GM21737 (cell line): ENCODE measurements around the gene OR8A1.

Source experiments
- ATAC-seq: cut with Tn5 transposase; IDR thresholded peaks from one replicate; pipeline ENCODE4 v1.9.1; 2021; ENCODE audit warnings: mild to moderate bottlenecking, moderate library complexity; ENCODE audit not compliant: unreplicated experiment

Gene OR8A1

DNA sequence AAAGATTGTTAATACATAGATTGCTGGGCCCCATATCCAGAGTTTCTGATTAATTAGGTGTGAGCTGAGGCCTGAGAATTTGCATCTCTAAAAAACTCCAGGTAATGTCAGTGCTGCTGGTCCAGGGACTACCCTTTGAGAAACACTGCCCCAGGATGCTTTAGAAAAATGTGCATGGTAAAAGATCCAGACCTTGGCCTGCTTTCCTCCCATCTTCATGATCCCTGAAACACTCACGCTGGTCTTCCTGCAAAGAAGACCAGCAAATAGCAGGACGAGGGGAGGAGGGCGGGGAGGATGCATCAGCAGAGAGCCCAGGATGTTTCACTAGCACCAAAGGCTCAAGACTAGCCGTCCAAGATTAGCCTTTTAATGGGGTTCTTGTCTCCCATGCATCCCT is at the start of gene OR8A1:
Gene OR8A1, plus strand, starts transcription at position 301 of the 400 bp plus-strand sequence. CDS start 123 bp downstream, outside the sequence.
- no peak for ATAC-seq

- no peak for ATAC-seq
Observed at GRCh38 chr11:124520550-124520854, 49.3 kb upstream of the OR8A1 start.

GRCh38 chr11:124533626-124534025 is 36.2 kb upstream of the OR8A1 start:
- ATAC-seq: no peak

DNA sequence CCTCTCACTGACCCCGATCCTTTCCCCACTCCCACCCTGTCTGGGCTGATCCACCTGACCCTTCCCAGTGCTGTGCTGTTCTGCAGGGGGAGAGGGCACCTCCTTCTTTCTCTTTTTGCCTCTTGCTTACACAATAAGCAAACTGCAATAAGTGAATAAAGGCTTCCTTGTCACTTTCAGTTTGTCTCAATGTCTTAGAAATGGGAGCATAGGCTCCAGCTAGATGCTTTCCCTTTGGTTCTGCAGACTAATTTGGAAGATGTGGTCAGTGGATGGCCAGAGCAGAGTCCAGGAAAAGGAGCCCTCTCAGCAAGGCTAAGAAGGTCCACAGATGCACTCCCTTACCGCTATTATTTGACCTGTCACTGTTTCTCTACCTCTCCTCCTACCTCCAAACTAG is 35.7 kb upstream of the OR8A1 start:
- no peak for ATAC-seq

DNA sequence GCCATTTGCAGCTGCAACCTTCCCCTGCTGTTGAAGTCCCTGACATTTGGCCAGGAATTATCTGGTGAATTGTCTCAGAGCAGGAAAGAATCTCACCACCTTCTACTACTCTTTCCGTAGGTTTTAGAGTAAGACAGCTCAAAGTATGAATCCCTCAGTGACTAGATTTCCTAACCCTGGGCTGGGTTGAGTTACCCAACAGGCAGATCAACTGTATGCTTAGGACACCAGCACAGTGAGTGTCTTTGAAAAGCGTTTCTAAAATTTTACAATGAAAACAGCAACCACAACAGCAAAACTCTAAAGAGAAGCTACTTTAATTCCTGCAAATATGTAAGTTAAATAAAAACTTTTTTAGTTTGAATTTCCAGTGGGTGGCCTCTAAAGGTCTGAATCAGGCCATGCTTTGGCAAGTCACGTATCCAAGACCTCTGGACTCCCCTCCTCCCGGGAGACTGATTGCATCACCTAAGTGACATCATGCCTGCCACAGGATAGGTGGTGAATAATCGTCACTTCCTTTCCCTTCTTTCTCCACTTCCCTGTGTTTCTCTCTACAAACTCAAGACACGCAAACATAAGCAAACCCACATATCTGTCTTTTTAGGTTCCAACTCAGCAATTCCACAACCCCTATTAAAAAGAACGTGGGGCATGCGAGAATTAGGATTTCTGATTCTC is 34.1 kb upstream of the OR8A1 start:
- no peak for ATAC-seq

GRCh38 chr11:124536520-124536919 is 33.3 kb upstream of the OR8A1 start:
- no peak for ATAC-seq

DNA sequence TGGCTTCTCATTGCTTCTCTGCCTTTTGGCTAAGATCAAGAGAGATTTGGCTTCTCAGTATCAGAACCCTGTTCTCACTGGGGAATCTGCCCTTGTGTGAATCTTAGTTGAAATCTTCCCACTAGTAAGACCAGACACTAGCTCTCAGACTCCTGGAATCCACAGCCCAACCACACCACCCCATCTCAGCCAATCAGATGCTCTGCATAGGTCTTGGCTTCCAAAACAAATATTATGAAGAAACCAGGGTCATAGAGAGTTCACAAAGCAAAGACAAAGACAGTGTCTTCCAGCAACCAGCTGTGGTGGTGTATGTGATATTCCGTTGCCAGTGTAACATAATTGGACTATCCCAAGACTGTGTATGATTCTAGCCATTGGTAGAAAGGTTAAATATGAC is 31.8 kb upstream of the OR8A1 start:
- ATAC-seq: no peak

- ATAC-seq: no peak
Observed at GRCh38 chr11:124541204-124541603, 28.6 kb upstream of the OR8A1 start.

DNA sequence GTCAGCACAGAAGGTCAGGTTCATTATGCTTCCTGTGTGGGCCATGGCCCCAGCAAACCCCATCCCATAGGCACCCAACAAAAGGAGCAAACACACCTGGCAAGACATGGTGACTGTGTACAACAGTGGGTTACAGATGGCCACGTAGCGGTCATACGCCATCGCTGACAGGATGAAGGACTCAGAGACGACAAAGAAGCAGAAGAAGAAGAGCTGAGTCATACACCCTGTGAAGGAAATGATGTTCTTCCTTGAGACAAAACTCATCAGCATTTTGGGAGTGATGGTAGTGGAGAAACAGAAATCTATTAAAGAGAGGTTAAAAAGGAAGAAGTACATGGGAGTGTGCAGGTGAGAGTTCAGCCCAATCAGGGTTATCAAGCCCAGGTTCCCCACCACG is 26.7 kb upstream of the OR8A1 start:
- no peak for ATAC-seq

DNA sequence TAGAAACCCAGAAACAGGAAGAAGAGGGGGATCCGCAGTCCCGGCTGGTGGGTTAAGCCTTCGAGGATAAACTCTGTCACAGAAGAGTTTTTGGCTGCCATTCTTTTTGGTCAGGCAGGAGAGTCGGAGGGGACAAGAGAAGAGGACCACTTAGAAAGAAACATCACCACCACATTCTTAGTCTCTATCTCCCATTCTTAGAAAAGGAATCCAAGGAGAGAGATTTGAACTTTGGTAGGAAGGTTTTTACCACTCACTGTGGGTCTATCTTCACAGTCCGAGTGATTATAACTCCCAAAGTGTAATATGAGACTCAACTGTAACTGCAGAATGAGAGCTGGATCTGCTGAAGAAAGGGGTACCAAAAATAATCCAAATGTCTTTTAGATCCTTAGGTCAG is 26.2 kb upstream of the OR8A1 start, which contains the start of gene OR8B12:
Gene OR8B12, minus strand, starts transcription at position 101 of the 400 bp plus-strand sequence. Its CDS starts 0 bp downstream, at position 101.
- ATAC-seq: no peak

GRCh38 chr11:124551189-124551588 is 18.6 kb upstream of the OR8A1 start:
- ATAC-seq: no peak

GRCh38 chr11:124551987-124552386 is 17.8 kb upstream of the OR8A1 start:
- no peak for ATAC-seq

GRCh38 chr11:124556828-124557227 is 13.0 kb upstream of the OR8A1 start:
- no peak for ATAC-seq

DNA sequence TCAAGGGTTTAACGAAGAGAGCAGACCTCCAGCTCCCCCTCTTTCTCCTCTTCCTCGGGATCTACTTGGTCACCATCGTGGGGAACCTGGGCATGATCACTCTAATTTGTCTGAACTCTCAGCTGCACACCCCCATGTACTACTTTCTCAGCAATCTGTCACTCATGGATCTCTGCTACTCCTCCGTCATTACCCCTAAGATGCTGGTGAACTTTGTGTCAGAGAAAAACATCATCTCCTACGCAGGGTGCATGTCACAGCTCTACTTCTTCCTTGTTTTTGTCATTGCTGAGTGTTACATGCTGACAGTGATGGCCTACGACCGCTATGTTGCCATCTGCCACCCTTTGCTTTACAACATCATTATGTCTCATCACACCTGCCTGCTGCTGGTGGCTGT is 363 bp downstream of the OR8A1 start:
- no peak for ATAC-seq

- no peak for ATAC-seq
Observed at GRCh38 chr11:124577716-124578427, 8.1 kb downstream of the OR8A1 start.

GRCh38 chr11:124578761-124579160 is 9.0 kb downstream of the OR8A1 start:
- ATAC-seq: no peak

DNA sequence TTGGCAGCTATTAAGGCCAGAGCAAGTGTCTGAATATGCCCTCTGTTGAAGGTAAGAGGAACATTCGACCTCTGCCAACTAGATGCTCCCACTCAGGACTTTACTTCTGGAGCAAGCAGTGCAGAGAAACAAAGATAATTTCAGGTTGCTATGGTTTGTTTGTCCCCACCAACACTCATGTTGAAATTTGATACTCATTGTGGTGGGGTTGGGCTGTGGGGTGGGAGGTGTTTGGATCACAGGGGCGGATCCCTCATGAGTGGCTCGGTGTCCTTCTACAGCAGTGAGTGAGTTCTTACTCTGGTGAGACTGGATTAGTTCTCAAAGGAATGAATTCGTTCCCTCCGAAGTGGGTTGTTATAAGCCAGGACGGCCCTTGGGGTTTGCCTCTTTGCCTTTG is 12.0 kb downstream of the OR8A1 start:
- ATAC-seq: no peak

- ATAC-seq: no peak
Observed at GRCh38 chr11:124582565-124582964, 12.8 kb downstream of the OR8A1 start.

DNA sequence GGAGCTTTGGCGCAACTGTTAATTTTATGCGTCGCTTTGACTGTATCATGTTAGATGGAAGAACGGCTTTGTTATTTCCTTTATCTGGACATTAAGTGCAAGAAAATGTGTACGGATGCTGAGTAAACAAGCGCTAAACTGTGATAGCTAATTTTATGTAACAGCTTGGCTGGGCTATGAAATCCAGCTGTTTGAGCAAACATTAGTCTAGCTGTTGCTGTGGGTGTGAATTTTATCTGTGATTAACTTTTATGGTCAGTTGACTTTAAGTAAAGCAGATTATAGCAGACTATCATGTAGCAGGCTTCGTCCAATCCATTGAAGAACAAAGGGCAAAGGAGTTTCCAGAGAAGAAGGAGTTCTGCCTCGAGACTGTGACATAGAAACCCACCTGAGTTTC is 14.0 kb downstream of the OR8A1 start:
- no peak for ATAC-seq

- no peak for ATAC-seq
Observed at GRCh38 chr11:124584681-124585372, 15.0 kb downstream of the OR8A1 start.

DNA sequence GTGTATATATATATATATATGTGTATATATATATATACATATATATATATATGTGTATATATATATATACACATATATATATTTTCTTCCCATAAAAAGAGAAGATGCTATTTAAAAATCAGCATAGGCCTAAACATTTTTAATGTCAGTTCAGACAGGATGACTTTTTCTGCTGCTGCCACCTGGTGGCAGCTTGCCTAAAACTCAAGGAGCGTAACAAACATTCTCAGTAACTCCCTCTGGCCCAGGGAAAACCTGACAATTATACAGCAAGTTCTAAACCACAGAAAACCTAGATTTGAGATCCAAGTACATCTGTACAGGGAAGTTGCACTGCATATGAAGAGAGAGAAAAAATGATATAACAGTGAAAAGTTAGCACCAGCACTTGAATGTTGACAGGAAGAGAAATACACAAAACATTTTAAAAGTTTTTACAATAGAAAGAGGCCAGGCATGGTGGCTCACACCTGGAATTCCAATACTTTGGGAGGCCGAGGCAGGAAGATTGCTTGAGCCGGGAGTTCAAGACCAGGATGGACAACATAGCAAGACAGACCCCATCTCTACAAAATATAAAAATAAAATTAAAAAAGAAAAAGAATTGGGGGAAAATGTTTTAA is 16.6 kb downstream of the OR8A1 start:
- ATAC-seq: no peak

GRCh38 chr11:124591430-124591829 is 21.6 kb downstream of the OR8A1 start:
- ATAC-seq: no peak
